Measurements from ENCODE around the gene PHOSPHO1.
"Not testable (repeated sequence)": the region's sequence is repeated elsewhere in the genome, so short reads cannot be mapped to it uniquely, and the experiment has no call there.

- TF ChIP-seq, protein P1, sequence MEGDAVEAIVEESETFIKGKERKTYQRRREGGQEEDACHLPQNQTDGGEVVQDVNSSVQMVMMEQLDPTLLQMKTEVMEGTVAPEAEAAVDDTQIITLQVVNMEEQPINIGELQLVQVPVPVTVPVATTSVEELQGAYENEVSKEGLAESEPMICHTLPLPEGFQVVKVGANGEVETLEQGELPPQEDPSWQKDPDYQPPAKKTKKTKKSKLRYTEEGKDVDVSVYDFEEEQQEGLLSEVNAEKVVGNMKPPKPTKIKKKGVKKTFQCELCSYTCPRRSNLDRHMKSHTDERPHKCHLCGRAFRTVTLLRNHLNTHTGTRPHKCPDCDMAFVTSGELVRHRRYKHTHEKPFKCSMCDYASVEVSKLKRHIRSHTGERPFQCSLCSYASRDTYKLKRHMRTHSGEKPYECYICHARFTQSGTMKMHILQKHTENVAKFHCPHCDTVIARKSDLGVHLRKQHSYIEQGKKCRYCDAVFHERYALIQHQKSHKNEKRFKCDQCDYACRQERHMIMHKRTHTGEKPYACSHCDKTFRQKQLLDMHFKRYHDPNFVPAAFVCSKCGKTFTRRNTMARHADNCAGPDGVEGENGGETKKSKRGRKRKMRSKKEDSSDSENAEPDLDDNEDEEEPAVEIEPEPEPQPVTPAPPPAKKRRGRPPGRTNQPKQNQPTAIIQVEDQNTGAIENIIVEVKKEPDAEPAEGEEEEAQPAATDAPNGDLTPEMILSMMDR (conservative IDR thresholded peaks at IDR 0.05; ENCODE audit: low read length) = not testable (repeated sequence)
- TF ChIP-seq EZH2phosphoT487 (IDR thresholded peaks at IDR 0.05; ENCODE audit: borderline replicate concordance, low read depth, low read length) = not testable (repeated sequence)
Measured at GRCh38 chr17:49279263-49280015, 48.9 kb upstream of the PHOSPHO1 start.
